Hepatocyte (in vitro differentiated cells): ENCODE data around the gene PNPLA7. TPM values are rescaled to one million over a fixed set of nuclear protein-coding genes. Genes with fewer than 3 reads are reported as not detected.

ENCODE experiments used
- DNase-seq: peaks from one replicate; pipeline ENCODE4 v3.0.0-alpha.2; 2016; ENCODE audit warnings: low spot score
- H2AFZ ChIP-seq: fragments of 200-600 bp; sonication (generic); 2 replicates; pipeline ENCODE4 v1.6.0; 2016; ENCODE audit warnings: antibody characterized with exemption, mild to moderate bottlenecking
- H3K27ac ChIP-seq: fragments of 200-600 bp; sonication (generic); 2 replicates; pipeline ENCODE4 v1.5.1; 2016; ENCODE audit warnings: mild to moderate bottlenecking
- H3K27me3 ChIP-seq: fragments of 200-600 bp; sonication (generic); 2 replicates; pipeline ENCODE4 v1.6.1; 2016
- H3K36me3 ChIP-seq: fragments of 200-600 bp; sonication (generic); replicated peaks from 2 replicates; pipeline ENCODE4 v1.5.1; 2016; ENCODE audit warnings: low read depth; ENCODE audit not compliant: insufficient read depth
- H3K4me1 ChIP-seq: fragments of 200-600 bp; sonication (generic); 2 replicates; pipeline ENCODE4 v1.5.1; 2016; ENCODE audit warnings: mild to moderate bottlenecking, moderate library complexity; ENCODE audit not compliant: insufficient read depth
- H3K4me2 ChIP-seq: fragments of 200-600 bp; sonication (generic); 2 replicates; pipeline ENCODE4 v1.6.0; 2016
- H3K4me3 ChIP-seq: fragments of 200-600 bp; sonication (generic); 2 replicates; pipeline ENCODE4 v1.5.1; 2016; ENCODE audit warnings: mild to moderate bottlenecking
- H3K79me2 ChIP-seq: fragments of 200-600 bp; sonication (generic); 2 replicates; pipeline ENCODE4 v1.6.0; 2017; ENCODE audit warnings: mild to moderate bottlenecking
- H3K9me2 ChIP-seq: fragments of 200-600 bp; sonication (generic); replicated peaks from 2 replicates; pipeline ENCODE4 v1.6.0; 2017; ENCODE audit warnings: mild to moderate bottlenecking; ENCODE audit not compliant: insufficient read depth
- H3K9me3 ChIP-seq: fragments of 200-600 bp; sonication (generic); 2 replicates; pipeline ENCODE4 v1.5.1; 2016; ENCODE audit warnings: low read depth, mild to moderate bottlenecking
- H4K20me1 ChIP-seq: fragments of 200-600 bp; sonication (generic); 2 replicates; pipeline ENCODE4 v1.6.0; 2016; ENCODE audit warnings: mild to moderate bottlenecking; ENCODE audit not compliant: insufficient read depth, poor library complexity, severe bottlenecking
- EZH2 ChIP-seq: fragments of 200-600 bp; sonication (generic); IDR thresholded peaks from 2 replicates; pipeline ENCODE4 v1.6.1; 2016; ENCODE audit warnings: antibody characterized with exemption, mild to moderate bottlenecking, borderline replicate concordance
- EZH2phosphoT487 ChIP-seq: fragments of 200-600 bp; sonication (generic); IDR thresholded peaks from one replicate; pipeline ENCODE4 v1.6.1; 2018; ENCODE audit warnings: antibody characterized with exemption, mild to moderate bottlenecking, low read depth, moderate library complexity; ENCODE audit not compliant: unreplicated experiment, severe bottlenecking
- WGBS: methylation state at CpG from one replicate; pipeline ENCODE4 v1.1.6; 2016; ENCODE audit warnings: low lambda C conversion rate; ENCODE audit errors: missing lambda C conversion rate; 5-methylcytosine and 5-hydroxymethylcytosine counted together
- polyA plus RNA-seq: library from polyadenylated mRNA; unstranded; fragments of >200 nt; fragmentation: Nextera tagmentation; extraction: Ambion mirVana; gene quantifications from 2 replicates; pipeline ENCODE4 v1.2.1, GENCODE V29; 2016
- total RNA-seq: library from RNA; depleted of rRNA; stranded (reverse); fragments of >200 nt; gene quantifications from 2 replicates; pipeline ENCODE4 v1.2.3, GENCODE V29; 2014
- TF ChIP-seq, protein P1 (sequence below): fragments of 200-600 bp; sonication (generic); IDR thresholded peaks from 2 replicates; pipeline ENCODE4 v1.5.1; 2016; ENCODE audit warnings: antibody characterized with exemption, mild to moderate bottlenecking; ENCODE audit not compliant: poor library complexity

The PNPLA7 gene
- total and polyA plus RNA-seq, 2 experiments from 2014 or later = 0.62 to 0.77 TPM

DNA sequence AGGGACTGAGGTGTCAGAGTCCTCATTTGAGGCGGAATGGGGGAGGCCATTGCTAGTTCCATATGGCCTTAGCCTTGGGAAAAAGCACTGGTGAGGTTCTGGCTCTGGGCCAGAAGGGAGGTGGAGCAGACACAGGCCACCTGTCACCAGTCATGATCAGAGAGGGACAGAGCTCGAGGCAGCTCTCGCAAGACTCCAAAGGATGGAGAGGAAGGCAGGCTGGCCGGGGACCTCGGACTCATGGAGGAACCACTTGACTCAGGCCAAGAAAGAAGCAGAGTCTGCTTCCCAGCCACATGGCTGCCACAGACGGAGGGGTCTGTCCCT, 61.9 kb downstream of the PNPLA7 start:
- WGBS = 90% methylated on average over 6 of the region's 6 CpGs
- no peak for TF ChIP-seq EZH2phosphoT487
- TF ChIP-seq, protein P1, sequence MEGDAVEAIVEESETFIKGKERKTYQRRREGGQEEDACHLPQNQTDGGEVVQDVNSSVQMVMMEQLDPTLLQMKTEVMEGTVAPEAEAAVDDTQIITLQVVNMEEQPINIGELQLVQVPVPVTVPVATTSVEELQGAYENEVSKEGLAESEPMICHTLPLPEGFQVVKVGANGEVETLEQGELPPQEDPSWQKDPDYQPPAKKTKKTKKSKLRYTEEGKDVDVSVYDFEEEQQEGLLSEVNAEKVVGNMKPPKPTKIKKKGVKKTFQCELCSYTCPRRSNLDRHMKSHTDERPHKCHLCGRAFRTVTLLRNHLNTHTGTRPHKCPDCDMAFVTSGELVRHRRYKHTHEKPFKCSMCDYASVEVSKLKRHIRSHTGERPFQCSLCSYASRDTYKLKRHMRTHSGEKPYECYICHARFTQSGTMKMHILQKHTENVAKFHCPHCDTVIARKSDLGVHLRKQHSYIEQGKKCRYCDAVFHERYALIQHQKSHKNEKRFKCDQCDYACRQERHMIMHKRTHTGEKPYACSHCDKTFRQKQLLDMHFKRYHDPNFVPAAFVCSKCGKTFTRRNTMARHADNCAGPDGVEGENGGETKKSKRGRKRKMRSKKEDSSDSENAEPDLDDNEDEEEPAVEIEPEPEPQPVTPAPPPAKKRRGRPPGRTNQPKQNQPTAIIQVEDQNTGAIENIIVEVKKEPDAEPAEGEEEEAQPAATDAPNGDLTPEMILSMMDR = no peak
- TF ChIP-seq EZH2 = no peak
- H2AFZ ChIP-seq = no peak overlapping the region

DNA sequence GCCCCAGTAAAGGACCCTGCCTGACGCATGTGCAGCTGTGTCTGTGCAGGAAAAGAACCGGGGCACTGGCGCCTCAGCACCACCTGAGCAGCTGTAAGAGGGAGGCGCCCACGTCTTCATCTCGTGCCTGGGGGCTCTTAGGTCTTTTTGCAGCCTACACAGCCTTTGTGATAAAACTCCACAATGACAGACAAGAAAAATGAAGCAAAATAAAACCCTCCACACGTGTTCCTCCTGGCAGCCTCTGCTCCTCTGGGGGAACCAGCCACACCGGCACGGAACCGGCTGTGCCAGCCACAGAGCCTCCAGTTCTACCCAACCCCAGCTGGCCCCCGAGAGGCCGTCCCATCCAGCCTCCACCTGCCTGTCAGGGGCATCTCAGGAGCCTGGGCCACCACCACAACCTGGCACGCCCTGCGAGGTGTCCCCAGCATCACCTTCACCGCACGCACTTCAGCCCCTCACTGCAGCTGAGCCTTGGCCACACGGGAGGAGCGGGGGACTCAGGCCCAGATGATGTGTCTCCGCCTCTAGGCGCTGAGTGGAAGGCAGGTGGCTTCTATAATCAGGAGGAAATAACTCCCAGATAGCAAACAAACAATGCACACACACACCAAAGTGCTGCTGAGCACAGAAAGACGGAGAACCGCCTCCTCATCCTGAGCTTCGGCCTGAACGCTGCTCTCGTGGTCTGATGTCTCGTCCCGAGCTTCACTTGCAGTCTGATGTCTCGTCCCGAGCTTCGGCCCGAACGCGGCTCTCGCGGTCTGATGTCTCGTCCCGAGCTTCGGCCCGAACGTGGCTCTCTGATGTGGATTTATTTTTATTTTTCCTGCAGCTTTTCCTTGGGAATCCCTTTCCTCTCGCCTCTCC, 62.5 kb downstream of the PNPLA7 start:
- Histone ChIP-seq H2AFZ (no peak overlapping the region), H3K36me3 (no peaks in the 10 kb centered on the region), H3K4me2 (no peak overlapping the region), H3K27ac (no peak overlapping the region), H3K9me3 (no peaks in the 10 kb centered on the region), H4K20me1 (no peaks in the 10 kb centered on the region), H3K27me3 (no peaks in the 10 kb centered on the region), H3K79me2 (no peaks in the 10 kb centered on the region), H3K4me3 (no peak overlapping the region), H3K9me2 (no peaks in the 10 kb centered on the region), H3K4me1 (no peaks in the 10 kb centered on the region)
- TF ChIP-seq, protein P1 = no peak
- TF ChIP-seq EZH2phosphoT487 (no peak), EZH2 (no peak)
- 86% methylated on average over 41 of the region's 41 CpGs for WGBS
- no peak for DNase-seq

More for the DNA sequence above, 61.9 kb downstream of the PNPLA7 start:
- no peak overlapping the region for H3K4me2 ChIP-seq
- H3K9me2 ChIP-seq = no peaks in the 10 kb centered on the region
- no peaks in the 10 kb centered on the region for H3K79me2 ChIP-seq
- no peaks in the 10 kb centered on the region for H3K4me1 ChIP-seq
- no peaks in the 10 kb centered on the region for H3K27me3 ChIP-seq
- H3K4me3 ChIP-seq = no peak overlapping the region
- no peaks in the 10 kb centered on the region for H4K20me1 ChIP-seq
- DNase-seq = no peak
- no peak overlapping the region for H3K27ac ChIP-seq
- H3K9me3 ChIP-seq = no peaks in the 10 kb centered on the region
- H3K36me3 ChIP-seq = no peaks in the 10 kb centered on the region

DNA sequence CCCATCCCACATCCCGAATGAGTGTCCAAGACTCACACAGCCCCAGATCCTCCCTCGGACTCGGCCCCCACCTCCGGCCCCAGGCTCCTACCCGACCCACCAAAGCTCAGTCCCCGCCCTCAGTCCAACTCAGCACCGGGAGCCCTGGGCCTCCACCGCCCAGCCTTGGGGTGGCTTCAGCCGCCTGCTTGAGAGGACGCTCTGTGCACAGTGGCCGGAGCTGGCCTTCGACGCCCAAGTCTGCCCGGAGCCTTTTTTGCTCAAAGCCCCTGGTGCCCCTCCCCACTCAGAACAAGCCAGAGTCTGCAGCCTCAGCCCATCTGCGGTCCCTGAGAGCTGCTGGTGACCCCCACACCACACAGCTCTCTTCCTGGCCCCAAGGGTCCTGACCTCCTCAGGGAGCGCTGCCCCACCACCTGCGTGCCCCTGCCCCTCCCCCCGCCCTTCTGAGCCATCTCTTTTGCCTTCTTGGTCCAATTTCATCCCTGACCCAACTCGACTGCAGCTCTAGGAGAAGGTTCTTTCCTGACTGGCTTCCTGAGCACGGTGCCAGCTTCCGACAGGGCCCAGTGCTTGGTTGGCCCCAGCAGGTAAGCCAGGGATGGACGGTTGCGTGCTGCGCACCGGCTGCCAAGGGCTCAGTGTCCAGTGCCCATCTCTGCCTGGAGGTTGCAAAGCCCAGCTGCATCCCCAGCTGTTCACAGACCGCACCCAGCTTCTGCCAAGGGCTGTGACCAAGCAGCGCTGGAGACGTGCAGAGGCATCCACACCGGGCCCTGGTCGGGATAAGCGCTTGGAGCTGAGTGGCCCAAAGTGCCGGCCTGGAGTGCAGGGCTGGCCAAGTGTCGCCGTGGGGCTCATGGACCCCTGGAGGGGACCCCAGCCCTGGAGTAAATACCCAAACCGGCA, 63.4 kb downstream of the PNPLA7 start:
- no peak for DNase-seq
- no peaks in the 10 kb centered on the region for H3K79me2 ChIP-seq
- H3K27me3 ChIP-seq = no peaks in the 10 kb centered on the region
- H3K4me3 ChIP-seq = no peak overlapping the region
- no peak overlapping the region for H3K27ac ChIP-seq
- TF ChIP-seq EZH2 = no peak
- TF ChIP-seq, protein P1 = no peak
- H3K4me1 ChIP-seq = no peaks in the 10 kb centered on the region
- H3K36me3 ChIP-seq = no peaks in the 10 kb centered on the region
- no peaks in the 10 kb centered on the region for H4K20me1 ChIP-seq
- H3K4me2 ChIP-seq = no peak overlapping the region
- 93% methylated on average over 33 of the region's 35 CpGs for WGBS
- no peak overlapping the region for H2AFZ ChIP-seq
- no peaks in the 10 kb centered on the region for H3K9me2 ChIP-seq
- no peaks in the 10 kb centered on the region for H3K9me3 ChIP-seq
